Measurements from ENCODE around the gene RBP5. TPM values are rescaled to one million over a fixed set of nuclear protein-coding genes. Genes with fewer than 3 reads are reported as not detected.
A peak's percentile ranks its signal among the peaks of the same experiment; 100 is the strongest.

Gene RBP5
- total and polyA plus RNA-seq, 4 donors = 12.9 to 108 (median 63.6) TPM

- Histone ChIP-seq H3K27me3 (ENCODE audit: control insufficient read depth in 4 of 4, insufficient read depth in 4 of 4, low read length in 3 of 4) (no peaks in the 10 kb centered on the region), H3K4me1 (ENCODE audit: control insufficient read depth in 4 of 4, insufficient read depth in 4 of 4, low read length in 3 of 4) (peaks cover 3 to 27% (median 15%) of the 10 kb centered on the region in 4 donors), H3K36me3 (ENCODE audit: control insufficient read depth in 4 of 4, insufficient read depth in 3 of 4, low read depth in 1 of 4, low read length in 3 of 4) (peaks cover 0 to 43% (median 16%) of the 10 kb centered on the region in 4 donors), H3K27ac (ENCODE audit: low read depth in 1 of 2, low read length in 2 of 2) (peak overlapping the region in 1 of 2 donors; percentile 23), H3K4me3 (ENCODE audit: low read depth in 1 of 3, low read length in 3 of 3) (no peak overlapping the region), H3K9me3 (ENCODE audit: control insufficient read depth in 4 of 4, low read length in 3 of 4) (no peaks in the 10 kb centered on the region), H3K9ac (ENCODE audit: low read depth in 1 of 2, low read length in 2 of 2) (no peak overlapping the region)
- no peak for DNase-seq (ENCODE audit: low spot score)
- 68% methylated on average over 7 of the region's 7 CpGs for WGBS
- no peak for TF ChIP-seq HNF4A (conservative IDR thresholded peaks at IDR 0.05)
- TF ChIP-seq FOXA2 (IDR thresholded peaks at IDR 0.05) = no peak
- no peak for TF ChIP-seq SP1 (IDR thresholded peaks at IDR 0.05)
- TF ChIP-seq RAD21 (IDR thresholded peaks at IDR 0.05) = no peak
- no peak for TF ChIP-seq CTCF (IDR thresholded peaks at IDR 0.05; ENCODE audit: low read depth, low read length, missing input control)
- TF ChIP-seq JUND (IDR thresholded peaks at IDR 0.05) = no peak
- no peak for TF ChIP-seq REST (IDR thresholded peaks at IDR 0.05)
- no peak for TF ChIP-seq FOXA1 (IDR thresholded peaks at IDR 0.05)
- no peak for TF ChIP-seq ATF3 (IDR thresholded peaks at IDR 0.05)
- TF ChIP-seq YY1 (IDR thresholded peaks at IDR 0.05) = no peak
- no peak for TF ChIP-seq ZBTB33 (IDR thresholded peaks at IDR 0.05)
- no peak for TF ChIP-seq MAX (IDR thresholded peaks at IDR 0.05)
- TF ChIP-seq HNF4G (IDR thresholded peaks at IDR 0.05) = no peak
- TF ChIP-seq NR2F2 (IDR thresholded peaks at IDR 0.05) = no peak
- TF ChIP-seq TAF1 (conservative IDR thresholded peaks at IDR 0.05) = no peak
- no peak for TF ChIP-seq RXRA (IDR thresholded peaks at IDR 0.05)
These were observed 14.9 kb upstream of the RBP5 start for GRCh38 chr12:7143564-7143963.

All from liver (tissue), 9 donors.